ENCODE data around the gene COL4A5. TPM values are rescaled to one million over a fixed set of nuclear protein-coding genes. Genes with fewer than 3 reads are reported as not detected.

The COL4A5 gene
- total RNA-seq, 1 experiment from 2014 or later = 51.3 TPM

DNA sequence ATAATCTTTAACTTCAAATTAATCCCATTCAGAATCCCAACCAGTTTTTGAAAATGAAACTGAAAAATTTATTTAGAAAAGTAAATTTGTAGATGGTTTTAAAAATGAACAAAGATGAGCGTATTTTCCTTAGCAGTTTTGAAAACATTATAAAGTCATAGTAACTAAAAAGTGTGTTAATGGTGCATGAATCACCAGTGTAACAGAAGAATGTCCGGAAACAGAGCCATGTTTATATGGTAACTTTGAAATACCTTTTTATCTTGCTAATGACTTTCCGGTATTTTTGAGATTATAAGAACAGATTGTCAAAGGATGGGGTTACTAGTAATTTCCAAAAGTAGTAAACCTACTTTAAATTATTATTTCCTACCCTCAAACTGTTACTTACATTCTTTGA is 150.9 kb downstream of the COL4A5 start:
- H3K27ac ChIP-seq (ENCODE audit: insufficient read length, low read depth, low read length) = no peak overlapping the region
- no peak overlapping the region for H4K91ac ChIP-seq (ENCODE audit: insufficient read length, low read depth, low read length)

More for the DNA sequence above, 150.9 kb downstream of the COL4A5 start:
- Histone ChIP-seq H2BK15ac (ENCODE audit: low read depth, low read length) (no peak overlapping the region), H3K79me1 (ENCODE audit: insufficient read depth, low read depth, low read length, poor library complexity, severe bottlenecking) (no peaks in the 10 kb centered on the region), H2AFZ (ENCODE audit: low read length) (no peak overlapping the region), H2BK5ac (ENCODE audit: insufficient read length, low read length) (no peak overlapping the region), H3K9me3 (ENCODE audit: control insufficient read depth, low read depth, low read length) (no peaks in the 10 kb centered on the region), H3K9ac (ENCODE audit: extremely low read depth, insufficient read length, low read length) (no peak overlapping the region), H3K23ac (ENCODE audit: insufficient read length, low read depth, low read length) (no peak overlapping the region), H2BK20ac (ENCODE audit: low read depth, low read length, poor library complexity, severe bottlenecking) (no peak overlapping the region), H3K27me3 (ENCODE audit: insufficient read depth, low read length) (no peaks in the 10 kb centered on the region), H3K4me2 (ENCODE audit: insufficient read depth, insufficient read length, low read length) (no peak overlapping the region), H4K5ac (ENCODE audit: insufficient read length, low read depth, low read length) (no peak overlapping the region), H4K8ac (replicated peaks; ENCODE audit: insufficient read length, low read depth, low read length) (no peak overlapping the region), H3K23me2 (ENCODE audit: insufficient read length, low read depth, low read length, poor library complexity, severe bottlenecking) (no peaks in the 10 kb centered on the region), H3K4me1 (ENCODE audit: insufficient read depth, low read length) (no peaks in the 10 kb centered on the region), H2BK120ac (ENCODE audit: low read depth, low read length, poor library complexity, severe bottlenecking) (no peak overlapping the region), H3T11ph (ENCODE audit: low read length) (no peak overlapping the region), H2AK5ac (ENCODE audit: insufficient read length, low read length) (no peak overlapping the region), H3K14ac (ENCODE audit: insufficient read depth, low read length) (no peak overlapping the region), H3K56ac (ENCODE audit: insufficient read length, low read depth, low read length) (no peak overlapping the region), H4K20me1 (ENCODE audit: control insufficient read depth, insufficient read depth, insufficient read length) (no peaks in the 10 kb centered on the region), H3K4ac (ENCODE audit: low read depth, low read length) (no peak overlapping the region), H2BK12ac (ENCODE audit: insufficient read length, low read depth, low read length) (no peak overlapping the region), H3K79me2 (ENCODE audit: insufficient read depth, low read length) (no peaks in the 10 kb centered on the region), H3K18ac (ENCODE audit: insufficient read length, low read depth, low read length) (no peak overlapping the region)
- WGBS (ENCODE audit: extremely low coverage, insufficient read length, low lambda C conversion rate) = 100% methylated on average over 1 of the region's 3 CpGs
- H3K27ac Mint-ChIP-seq = no peak overlapping the region
- H3K9me3 Mint-ChIP-seq = no peaks in the 10 kb centered on the region
- no peak for DNase-seq
- H3K36me3 Mint-ChIP-seq (ENCODE audit: insufficient read depth in 1 of 3, low read depth in 3 of 3) = peaks cover 22 to 40% (median 31%) of the 10 kb centered on the region in 3 experiments
- H3K4me1 Mint-ChIP-seq = no peaks in the 10 kb centered on the region
- H3K27me3 Mint-ChIP-seq (ENCODE audit: low read depth) = no peaks in the 10 kb centered on the region
- TF ChIP-seq, protein P1, sequence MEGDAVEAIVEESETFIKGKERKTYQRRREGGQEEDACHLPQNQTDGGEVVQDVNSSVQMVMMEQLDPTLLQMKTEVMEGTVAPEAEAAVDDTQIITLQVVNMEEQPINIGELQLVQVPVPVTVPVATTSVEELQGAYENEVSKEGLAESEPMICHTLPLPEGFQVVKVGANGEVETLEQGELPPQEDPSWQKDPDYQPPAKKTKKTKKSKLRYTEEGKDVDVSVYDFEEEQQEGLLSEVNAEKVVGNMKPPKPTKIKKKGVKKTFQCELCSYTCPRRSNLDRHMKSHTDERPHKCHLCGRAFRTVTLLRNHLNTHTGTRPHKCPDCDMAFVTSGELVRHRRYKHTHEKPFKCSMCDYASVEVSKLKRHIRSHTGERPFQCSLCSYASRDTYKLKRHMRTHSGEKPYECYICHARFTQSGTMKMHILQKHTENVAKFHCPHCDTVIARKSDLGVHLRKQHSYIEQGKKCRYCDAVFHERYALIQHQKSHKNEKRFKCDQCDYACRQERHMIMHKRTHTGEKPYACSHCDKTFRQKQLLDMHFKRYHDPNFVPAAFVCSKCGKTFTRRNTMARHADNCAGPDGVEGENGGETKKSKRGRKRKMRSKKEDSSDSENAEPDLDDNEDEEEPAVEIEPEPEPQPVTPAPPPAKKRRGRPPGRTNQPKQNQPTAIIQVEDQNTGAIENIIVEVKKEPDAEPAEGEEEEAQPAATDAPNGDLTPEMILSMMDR (conservative IDR thresholded peaks at IDR 0.05) = no peak
- H3K4me3 Mint-ChIP-seq = no peak overlapping the region

Measured in H9 (cell line).